HS-27A (cell line): ENCODE data around the gene CCT3.
"Not testable (repeated sequence)": the region's sequence is repeated elsewhere in the genome, so short reads cannot be mapped to it uniquely, and the experiment has no call there.

Source experiments
- DNase-seq: peaks from one replicate; pipeline ENCODE4 v3.0.0-alpha.2; 2012; ENCODE audit warnings: low read depth, missing footprints

The CCT3 gene

GRCh38 chr1:156338180-156338976, at the start of gene CCT3, which contains the start of gene TSACC:
Gene CCT3 (minus strand): TSS chr1:156338292. CDS start chr1:156338184, 108 bp downstream.
Gene TSACC (plus strand): TSS chr1:156338526. CDS start chr1:156339758, 1,232 bp downstream.
- DNase-seq: peak; percentile 99

GRCh38 chr1:156387870-156388173, 49.7 kb upstream of the CCT3 start:
- no peak for DNase-seq

DNA sequence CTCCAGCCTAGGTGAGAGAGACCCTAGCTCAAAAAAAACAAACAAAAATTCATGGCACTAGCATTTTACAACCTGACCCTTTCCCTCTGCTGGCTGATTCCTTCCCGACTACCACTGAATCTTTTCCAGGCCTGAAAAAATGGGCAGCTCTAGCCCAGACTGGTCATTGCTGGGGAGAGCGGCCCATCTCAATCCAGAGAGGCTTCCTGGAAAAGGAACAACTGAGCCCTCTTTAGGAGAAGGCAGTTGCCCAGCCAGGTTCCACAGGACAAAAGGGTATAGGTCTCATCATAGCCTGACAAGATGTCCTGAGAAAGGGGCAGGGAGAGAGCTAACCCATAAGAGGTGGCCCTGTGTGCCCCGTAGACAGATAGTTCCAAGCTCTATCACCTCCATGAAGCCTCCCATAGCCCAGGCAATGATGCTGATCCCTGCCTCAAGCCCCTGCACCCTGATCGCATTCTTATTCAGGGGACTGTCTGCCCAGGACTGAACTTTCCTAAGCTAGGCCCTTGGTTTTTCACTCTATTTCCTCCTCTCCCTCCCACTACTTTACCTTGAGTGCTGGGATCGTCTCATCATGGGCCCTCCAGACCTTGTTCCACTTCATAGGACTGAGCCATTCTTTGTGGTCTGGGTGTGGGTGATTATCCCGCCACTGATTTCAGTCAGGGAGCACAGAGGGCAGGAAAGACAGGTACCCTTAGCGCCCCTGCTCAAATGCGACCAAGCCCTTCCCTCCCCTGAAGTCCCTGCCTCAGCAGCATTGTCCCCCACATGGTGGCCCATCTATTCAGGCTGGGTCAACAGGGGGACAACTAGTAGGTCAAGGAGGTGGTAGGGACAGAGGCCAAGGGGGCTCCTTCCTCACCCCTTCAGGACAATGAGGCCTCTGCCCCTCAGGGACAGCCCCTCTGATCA, 49.1 kb upstream of the CCT3 start:
- no peak for DNase-seq

DNA sequence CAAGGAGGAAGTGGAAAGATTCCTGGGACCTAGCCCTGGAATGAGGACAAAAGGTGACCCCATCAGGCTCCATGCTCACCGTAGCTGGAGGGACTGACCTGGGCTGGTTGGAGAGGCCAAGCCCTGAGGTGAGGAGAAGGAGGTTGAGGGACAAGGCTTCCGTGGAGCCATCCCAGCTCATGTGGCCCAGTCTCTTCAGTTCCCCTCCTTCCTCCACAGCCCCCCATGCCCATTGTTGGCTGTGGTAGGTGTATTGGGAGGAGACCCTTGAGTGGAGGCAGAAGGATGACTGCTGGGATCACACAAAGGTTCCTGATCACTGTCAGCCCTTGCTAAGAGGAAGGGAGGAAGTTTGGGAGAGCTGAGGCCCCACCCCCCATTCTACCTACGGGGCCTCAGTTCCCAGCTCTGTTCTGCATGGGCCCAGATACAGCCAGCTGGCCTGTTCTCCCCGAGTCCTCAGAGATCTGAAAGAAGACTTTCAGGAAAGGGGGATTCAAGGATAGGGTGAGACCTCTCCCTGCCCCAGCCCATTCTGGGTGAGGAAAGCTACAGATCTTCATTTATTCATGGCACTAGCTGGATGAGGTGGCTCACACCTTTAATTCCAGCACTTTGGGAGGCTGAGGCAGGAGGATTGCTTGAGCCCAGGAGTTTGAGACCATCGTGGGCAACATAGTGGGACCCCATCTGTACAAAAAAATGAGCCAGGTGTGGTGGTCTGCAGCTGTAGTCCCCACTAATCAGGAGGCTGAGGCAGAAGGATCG, 48.2 kb upstream of the CCT3 start:
- DNase-seq: no peak

GRCh38 chr1:156385534-156386031, 47.5 kb upstream of the CCT3 start:
- no peak for DNase-seq

- DNase-seq: no peak
These were observed 46.6 kb upstream of the CCT3 start for GRCh38 chr1:156384658-156385057.

DNA sequence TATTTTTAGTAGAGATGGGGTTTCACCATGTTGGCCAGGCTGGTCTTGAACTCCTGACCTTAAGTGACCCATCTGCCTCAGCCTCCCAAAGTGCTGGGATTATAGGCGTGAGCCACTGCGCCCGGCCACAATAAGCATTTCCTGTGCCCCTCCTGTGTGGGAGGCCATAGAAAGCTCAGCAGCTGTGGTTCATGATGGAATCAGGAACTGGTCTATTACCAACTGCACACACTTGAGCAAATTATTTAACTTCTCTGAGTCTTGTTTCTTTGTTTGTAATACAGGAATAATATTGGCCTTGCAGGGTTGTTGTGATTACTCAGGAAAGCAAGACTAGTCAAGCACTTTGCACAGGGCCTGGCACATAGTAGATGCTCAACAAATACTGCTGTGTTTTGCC, 45.9 kb upstream of the CCT3 start:
- no peak for DNase-seq

DNA sequence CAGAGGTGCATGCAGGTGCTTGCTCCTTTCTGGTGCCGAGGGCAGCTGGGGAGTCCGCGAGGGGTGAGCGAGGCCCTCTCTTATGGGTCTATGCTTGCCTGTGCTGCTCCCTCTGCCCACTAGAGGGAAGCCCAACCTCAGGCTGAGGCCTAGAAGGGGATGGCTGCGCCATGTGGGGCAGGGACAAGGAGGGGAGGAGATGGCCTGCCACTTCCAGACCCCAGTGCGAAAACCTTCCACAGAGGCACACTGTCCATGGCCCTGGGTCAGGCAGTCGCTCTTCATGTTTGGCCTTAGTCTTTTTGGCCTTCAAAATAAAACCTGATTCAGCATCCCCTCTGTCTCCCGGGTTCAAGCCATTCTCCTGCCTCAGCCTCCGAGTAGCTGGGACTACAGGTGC, 44.9 kb upstream of the CCT3 start:
- DNase-seq: no peak

DNA sequence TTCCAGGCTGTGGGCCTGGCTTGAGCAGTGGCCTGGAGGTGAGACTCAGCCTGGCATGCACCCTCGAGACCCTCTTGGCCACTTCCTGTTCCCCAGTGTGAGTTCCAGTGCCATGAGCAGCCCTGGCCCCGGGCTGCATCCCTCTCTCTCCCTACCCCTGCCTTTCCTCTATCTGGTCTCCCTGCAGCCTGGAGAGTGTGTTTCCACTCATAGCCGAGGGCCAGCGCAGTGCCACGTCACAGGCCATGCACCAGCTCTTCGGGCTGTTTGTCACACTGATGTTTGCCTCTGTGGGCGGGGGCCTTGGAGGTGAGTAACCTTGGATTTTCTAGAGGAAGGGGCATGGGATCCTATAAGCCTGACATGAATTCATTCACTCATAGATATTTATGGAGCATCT, 44.5 kb upstream of the CCT3 start:
- DNase-seq: no peak

DNA sequence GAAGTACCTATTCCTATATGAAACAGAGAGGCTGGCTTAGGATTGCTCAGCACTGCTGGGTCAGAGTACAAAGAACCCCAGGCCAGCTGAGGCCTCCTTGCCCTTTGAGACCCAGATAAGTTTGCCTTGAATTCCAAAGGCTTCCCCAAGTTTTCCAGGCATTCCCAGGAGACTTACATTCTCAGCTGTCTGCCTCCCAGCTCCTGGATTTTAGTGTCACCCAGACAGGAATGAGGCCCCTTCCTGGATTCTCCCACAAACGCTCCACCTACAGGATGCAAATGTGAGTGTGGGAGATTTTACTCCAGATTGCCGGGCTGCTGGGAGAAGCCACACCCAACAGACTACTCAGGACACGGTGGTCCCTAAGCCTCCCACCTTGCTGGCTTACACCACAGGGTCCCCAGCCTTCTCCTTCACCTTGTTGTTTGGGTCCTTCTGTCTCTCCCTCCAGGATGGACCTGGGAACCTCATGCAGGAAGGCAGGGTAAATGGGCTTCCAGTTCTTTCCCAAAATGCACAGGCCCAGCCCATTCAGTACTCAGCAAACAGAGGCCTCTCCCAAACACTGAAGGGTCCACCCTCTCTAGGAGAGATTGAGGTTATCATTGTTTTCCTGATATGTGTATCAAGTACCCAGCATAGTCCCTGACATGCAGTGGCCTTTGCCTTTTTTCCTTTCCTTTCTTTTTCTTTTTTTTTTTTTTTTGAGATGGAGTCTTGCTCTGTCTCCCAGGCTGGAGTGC, 41.5 kb upstream of the CCT3 start:
- DNase-seq: no peak

- no peak for DNase-seq
These were observed 40.5 kb upstream of the CCT3 start for GRCh38 chr1:156378557-156378956.

- no peak for DNase-seq
These were observed 39.1 kb upstream of the CCT3 start for GRCh38 chr1:156376958-156377919.

- DNase-seq: no peak
These were observed 38.1 kb upstream of the CCT3 start for GRCh38 chr1:156376146-156376545.

GRCh38 chr1:156373546-156373945, 35.5 kb upstream of the CCT3 start:
- DNase-seq: no peak

DNA sequence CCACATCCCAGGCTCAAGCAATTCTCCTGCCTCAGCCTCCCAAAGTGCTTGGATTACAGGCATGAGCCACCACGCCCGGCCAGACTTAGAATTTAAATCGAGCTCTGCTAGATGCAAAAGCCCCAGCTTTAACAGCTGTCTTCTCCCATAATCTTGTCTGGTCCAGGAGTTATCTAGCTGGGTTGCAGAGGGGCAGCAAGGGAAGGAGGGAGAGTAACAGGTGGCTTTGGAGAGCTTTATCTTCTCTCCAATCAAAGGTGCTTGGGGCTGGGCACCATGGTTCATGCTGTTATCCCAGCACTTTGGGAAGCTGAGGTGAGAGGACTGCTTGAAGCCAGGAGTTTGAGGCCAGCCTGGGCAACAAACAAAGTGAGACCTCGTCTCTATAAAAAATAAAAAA, 34.8 kb upstream of the CCT3 start:
- DNase-seq: no peak

- no peak for DNase-seq
These were observed 34.1 kb upstream of the CCT3 start for GRCh38 chr1:156372265-156372586.

GRCh38 chr1:156371553-156372264, 33.6 kb upstream of the CCT3 start:
- DNase-seq: no peak

GRCh38 chr1:156369685-156370286, 31.7 kb upstream of the CCT3 start:
- DNase-seq: not testable (repeated sequence)
